GM21381 (cell line): ENCODE results near the gene CABLES1.
"Not testable (repeated sequence)": the region's sequence is repeated elsewhere in the genome, so short reads cannot be mapped to it uniquely, and the experiment has no call there.

Source experiments
- ATAC-seq: cut with Tn5 transposase; IDR thresholded peaks from one replicate; pipeline ENCODE4 v1.9.1; 2021; ENCODE audit warnings: mild to moderate bottlenecking, moderate library complexity; ENCODE audit not compliant: unreplicated experiment

CABLES1 gene

GRCh38 chr18:23259701-23260681, 124.7 kb downstream of the CABLES1 start:
- peak; percentile 69 for ATAC-seq

GRCh38 chr18:23260926-23261590, 125.8 kb downstream of the CABLES1 start:
- no peak for ATAC-seq

GRCh38 chr18:23263551-23264235, 128.4 kb downstream of the CABLES1 start:
- ATAC-seq, result no peak

DNA sequence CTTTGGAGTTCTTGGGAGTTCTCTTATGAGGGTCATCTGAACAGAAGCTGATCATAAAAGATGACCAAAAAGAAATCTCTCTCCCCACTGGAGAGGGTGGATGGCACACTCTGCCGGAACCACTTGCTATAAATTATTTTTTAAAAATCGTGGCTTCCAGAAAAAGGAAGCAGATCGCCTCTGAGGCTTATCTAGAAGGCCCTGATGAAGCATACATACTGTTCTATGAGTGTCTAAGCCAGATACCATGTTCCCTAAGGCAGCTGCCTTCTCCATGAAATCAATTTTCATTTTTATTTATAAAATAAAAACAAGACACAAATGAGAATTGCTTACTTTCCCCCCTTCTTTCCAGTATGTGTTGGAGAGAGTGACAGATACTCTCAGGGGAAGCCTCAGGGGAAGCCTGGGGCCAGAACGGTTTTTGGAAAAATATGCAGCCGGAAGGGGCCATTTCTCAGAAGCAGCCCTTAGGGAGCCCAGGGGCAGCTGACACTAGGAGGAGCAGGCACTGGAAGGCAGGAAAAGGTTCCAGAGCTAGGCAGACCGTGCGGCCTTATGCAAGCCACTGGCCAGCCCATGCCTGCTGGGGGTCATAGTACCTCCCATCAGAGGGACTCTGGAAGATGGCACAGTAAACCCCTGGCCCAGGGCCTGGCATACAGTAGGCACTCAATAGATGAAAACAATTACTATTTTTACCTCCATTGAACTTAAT, 130.6 kb downstream of the CABLES1 start:
- no peak for ATAC-seq

DNA sequence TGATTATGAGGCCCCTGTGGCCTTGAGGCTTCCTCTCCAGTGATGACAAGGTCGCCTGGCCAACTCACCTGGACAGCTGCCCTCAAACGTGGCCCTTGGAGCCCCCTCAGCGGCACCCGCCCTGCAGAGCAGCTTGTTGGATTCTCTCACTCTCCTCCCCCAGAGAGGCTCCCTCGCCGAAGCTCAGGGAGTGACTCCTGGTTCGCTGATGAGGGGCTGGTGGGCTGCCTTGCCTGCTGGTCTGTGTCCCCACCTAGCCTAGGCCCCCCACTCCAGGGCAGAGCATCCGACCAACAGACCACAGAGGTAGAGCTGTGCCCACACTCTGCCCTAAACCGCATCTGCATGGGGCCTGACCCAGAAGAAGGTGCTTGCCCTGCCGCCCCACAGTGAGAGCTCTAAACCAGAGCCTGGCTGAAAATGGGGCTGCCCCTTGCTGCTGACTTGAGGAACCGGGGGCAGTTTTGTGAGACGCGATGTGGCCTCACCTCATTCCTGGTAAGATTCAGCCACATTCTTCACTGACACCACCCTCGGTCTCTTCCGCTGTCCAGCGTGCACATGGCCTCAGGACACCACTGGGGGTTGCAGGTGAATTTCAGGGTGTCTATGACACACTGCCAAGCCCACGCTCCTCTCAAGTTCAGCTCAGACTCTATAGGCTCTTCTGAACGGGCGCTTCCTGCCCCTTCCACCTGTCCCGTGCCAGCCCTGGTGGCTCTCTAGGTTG, 131.6 kb downstream of the CABLES1 start:
- ATAC-seq, result no peak

DNA sequence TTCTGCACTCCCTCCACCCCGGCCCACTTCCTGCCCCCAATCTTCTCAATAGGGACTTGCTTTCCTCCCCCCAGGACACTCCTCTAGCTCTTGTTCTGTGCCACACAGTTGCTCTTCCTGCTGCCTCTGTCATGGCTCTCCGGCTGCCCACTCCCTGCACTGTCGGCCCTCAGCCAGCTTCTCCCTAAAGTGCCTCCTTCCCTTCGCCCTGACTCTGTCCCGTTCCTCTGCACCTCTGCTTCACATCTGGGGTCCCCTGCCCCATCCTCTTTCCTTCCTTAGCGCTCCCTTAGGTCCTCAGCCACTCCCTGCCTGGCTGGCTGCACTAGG, 132.1 kb downstream of the CABLES1 start:
- no peak for ATAC-seq

GRCh38 chr18:23268641-23269040, 133.4 kb downstream of the CABLES1 start:
- ATAC-seq, result no peak

DNA sequence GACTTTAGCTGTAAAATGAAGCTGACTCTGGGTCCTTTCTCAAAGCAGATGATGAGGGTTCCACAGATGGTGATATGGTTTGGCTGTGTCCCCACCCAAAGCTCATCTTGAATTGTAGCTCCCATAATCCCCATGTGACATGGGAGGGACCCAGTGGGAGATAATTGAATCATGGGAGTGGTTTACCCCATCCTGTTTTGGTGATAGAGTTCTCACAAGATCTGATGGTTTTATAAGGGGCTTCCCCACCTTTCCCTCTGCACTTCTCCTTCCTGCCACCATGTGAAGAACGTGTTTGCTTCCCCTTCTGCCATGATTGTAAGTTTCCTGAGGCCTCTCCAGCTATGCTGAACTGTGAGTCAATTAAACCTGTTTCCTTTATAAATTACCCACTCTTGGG, 133.8 kb downstream of the CABLES1 start:
- ATAC-seq, result not testable (repeated sequence)

DNA sequence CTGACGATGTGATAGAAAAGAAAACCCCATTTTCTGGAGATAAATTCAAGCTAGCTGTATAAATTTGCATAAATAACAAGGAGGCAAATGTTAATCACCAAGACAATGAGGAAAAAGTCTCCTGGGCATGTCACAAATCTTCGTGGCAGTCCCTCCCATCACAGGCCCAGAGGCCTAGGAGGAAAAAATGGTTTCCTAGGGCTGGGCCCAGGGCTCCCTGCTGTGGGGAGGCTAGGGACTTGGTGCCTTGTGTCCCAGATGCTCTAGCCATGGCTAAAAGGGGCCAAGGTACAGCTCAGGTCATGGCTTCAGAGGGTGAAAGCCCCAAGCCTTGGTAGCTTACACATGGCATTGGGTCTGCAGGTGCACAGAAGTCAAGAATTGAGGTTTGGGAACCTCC, 134.6 kb downstream of the CABLES1 start:
- ATAC-seq, result no peak

DNA sequence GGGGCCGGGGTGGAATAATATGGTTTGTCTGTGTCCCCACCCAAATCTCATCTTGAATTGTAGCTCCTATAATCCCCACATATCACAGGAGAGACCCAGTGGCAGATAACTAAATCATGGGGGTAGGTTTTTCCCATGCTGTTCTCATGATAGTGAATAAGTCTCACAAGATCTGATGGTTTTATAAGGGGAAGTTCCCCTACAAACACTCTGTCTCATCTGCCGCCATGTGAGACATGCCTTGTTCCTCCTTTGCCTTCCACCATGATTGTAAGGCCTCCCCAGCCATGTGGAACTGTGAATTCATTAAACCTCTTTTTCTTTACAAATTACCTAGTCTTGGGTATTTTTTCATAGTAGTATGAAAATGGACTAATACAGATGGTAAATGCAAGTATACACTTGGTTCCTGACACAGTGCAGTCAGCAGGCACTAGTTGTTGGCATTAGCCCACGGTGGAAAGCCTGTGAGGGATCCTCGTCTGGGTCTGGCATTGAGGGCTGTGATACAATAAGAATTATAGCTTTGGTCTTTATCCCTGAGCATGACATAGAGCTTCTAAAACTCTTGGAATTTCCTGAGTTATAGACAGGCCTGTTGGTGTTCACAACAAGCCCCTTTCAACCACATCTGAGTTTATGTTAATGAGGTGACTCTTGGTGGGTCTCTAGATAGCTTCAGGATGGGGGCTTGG, 135.8 kb downstream of the CABLES1 start:
- ATAC-seq, result no peak

- ATAC-seq, result no peak
These were observed 137.4 kb downstream of the CABLES1 start for GRCh38 chr18:23272498-23273232.

- ATAC-seq, result no peak
These were observed 138.2 kb downstream of the CABLES1 start for GRCh38 chr18:23273443-23273966.

DNA sequence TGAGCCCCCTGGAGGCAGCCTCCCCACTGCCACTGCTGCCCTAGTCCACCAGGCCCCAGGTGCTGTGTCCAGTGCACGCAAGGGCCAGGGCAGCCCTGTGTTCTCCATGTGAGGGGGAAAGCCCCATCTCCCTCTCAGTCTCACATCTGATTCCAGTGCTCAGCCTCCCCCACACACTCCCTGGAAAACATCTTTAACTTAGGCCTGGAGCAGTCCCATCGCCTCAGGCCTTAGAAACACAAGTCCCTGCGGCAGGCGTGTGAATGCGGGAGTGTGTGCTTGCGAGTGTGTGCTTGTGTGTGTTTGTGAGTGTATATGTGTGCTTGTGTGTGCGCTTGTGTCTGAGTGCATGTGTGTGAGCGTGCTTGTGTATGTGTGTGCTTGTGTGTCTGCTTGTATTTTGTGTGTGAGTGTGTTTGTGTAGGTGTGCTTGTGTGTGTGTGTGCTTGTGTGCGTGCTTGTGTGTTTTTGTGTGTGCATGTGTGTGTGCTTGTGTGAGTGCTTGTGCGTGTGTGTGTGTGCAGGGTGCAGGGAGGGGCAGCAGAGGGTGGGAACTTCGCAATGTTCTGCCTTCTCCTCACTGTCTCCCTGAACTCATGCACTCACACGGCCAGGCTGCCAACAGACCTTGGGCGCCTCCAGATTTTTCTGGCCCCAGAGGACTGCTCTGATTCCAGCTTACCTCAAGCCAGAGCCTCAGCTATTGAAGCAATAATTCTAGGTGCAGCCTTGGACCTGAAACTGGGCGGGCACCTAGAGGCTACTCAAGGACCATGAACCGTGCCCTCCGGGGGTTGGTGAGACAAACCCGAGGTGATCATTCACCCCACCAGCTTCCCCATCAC, 139.6 kb downstream of the CABLES1 start:
- ATAC-seq, result no peak

DNA sequence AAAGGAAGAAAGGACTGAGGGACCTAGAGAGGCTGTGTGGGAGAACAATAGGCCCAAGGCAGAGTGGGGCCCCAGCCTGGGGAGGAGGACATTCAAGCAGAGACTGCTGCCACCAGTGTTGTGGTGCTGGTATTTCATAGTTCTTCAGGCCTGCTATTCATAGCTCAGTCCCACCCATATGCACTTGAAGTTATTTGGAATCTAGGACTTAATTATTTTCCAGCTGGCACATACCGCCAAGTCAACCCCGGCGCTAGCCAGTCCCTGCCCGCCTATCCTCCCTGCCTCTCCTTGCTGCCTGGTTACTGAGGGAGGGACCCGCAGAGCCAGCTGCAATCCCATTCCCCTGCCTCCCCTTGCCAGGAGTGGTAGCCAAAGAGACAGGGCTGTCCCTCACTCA, 141.2 kb downstream of the CABLES1 start:
- no peak for ATAC-seq

DNA sequence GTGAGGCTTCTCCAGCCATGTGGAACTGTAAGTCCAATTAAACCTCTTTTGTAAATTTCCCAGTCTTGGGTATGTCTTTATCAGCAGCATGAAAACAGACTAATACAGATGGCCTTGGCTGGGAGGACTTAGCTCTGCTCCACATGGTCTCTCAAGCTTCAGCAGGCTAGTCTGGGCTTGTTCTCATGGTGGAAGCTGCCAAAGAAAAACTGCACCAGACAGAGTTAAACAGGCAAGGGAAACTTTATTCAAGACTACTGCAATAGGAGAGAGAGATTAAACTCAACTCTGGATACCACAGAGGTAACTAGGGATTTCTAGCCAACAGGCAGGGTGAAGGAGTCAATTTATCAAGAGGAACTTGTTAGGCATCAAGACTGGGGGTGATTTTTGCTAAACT, 142.1 kb downstream of the CABLES1 start:
- no peak for ATAC-seq

- ATAC-seq, result no peak
These were observed 144.6 kb downstream of the CABLES1 start for GRCh38 chr18:23279931-23280330.

GRCh38 chr18:23280844-23281243, 145.6 kb downstream of the CABLES1 start:
- no peak for ATAC-seq
